K562 (cell line): ENCODE results near the gene SFXN5. TPM values are rescaled to one million over a fixed set of nuclear protein-coding genes. Genes with fewer than 3 reads are reported as not detected.

Source experiments
- ATF1 ChIP-seq, 2 experiments: fragments of 450-650 bp in 1 of 2; IDR thresholded peaks; 2 replicates each; pipeline ENCODE4 v1.6.1; 2016; ENCODE audit warnings: missing compliant biosample characterization in 1 of 2, missing genetic modification characterization in 1 of 2
- BRCA1 ChIP-seq, 2 experiments: fragments of 450-650 bp in 1 of 2; sonication (generic) in 1 of 2; formaldehyde crosslinking in 1 of 2; IDR thresholded peaks; 2 replicates each; pipeline versions ENCODE4 v1.5.0 to v1.6.1; 2017 to 2020; ENCODE audit warnings: mild to moderate bottlenecking in 1 of 2, missing genetic modification reagents in 1 of 2
- CBFB ChIP-seq: sonication (generic); formaldehyde crosslinking; IDR thresholded peaks from 2 replicates; pipeline ENCODE4 v1.4.0; 2020; ENCODE audit warnings: mild to moderate bottlenecking, missing genetic modification reagents
- CEBPB ChIP-seq: fragments of 450-650 bp; IDR thresholded peaks from 2 replicates; pipeline ENCODE4 v1.6.1; 2016; ENCODE audit warnings: missing genetic modification characterization, missing compliant biosample characterization
- EP400 ChIP-seq: fragments of 450-650 bp; IDR thresholded peaks from 2 replicates; pipeline ENCODE4 v1.6.1; 2017; ENCODE audit warnings: antibody characterized with exemption, mild to moderate bottlenecking, moderate library complexity
- ETS1 ChIP-seq: conservative IDR thresholded peaks from 2 replicates; pipeline ENCODE4 v1.6.1; 2011; ENCODE audit warnings: low read depth, mild to moderate bottlenecking, low read length; ENCODE audit not compliant: control insufficient read depth
- FOS ChIP-seq: IDR thresholded peaks from 3 replicates; pipeline ENCODE4 v1.6.1; 2011; ENCODE audit not compliant: insufficient read length; ENCODE audit errors: extremely low read depth
- GATAD2A ChIP-seq: fragments of 450-650 bp; IDR thresholded peaks from 2 replicates; pipeline ENCODE4 v1.6.1; 2017
- HNRNPLL ChIP-seq: fragments of 200-400 bp; formaldehyde crosslinking; IDR thresholded peaks from 2 replicates; pipeline ENCODE4 v1.6.1; 2017; ENCODE audit warnings: low read length, low read depth, mild to moderate bottlenecking; ENCODE audit not compliant: poor library complexity, severe bottlenecking
- KDM2B ChIP-seq: fragments of 250-450 bp; sonication (Bioruptor Pico); IDR thresholded peaks from 2 replicates; pipeline ENCODE4 v1.8.0; 2021; ENCODE audit warnings: mild to moderate bottlenecking, moderate library complexity
- MYC ChIP-seq, 2 experiments: fragments of 250-450 bp in 1 of 2; sonication (Bioruptor Pico) in 1 of 2; IDR thresholded peaks; 2 replicates each; pipeline versions ENCODE4 v1.5.1 to v1.6.1; 2012 to 2021; ENCODE audit warnings: low read depth in 2 of 2, borderline replicate concordance in 1 of 2, improper control_type of control experiment in 1 of 2, low read length in 1 of 2, mild to moderate bottlenecking in 1 of 2, moderate library complexity in 1 of 2
- NR2F6 ChIP-seq: fragments of 450-650 bp; formaldehyde crosslinking; IDR thresholded peaks from 2 replicates; pipeline ENCODE4 v1.4.0; 2020; ENCODE audit warnings: mild to moderate bottlenecking
- PYGO2 ChIP-seq: fragments of 450-650 bp; IDR thresholded peaks from 2 replicates; pipeline ENCODE4 v1.6.1; 2016; ENCODE audit warnings: mild to moderate bottlenecking, missing genetic modification characterization, moderate library complexity, missing compliant biosample characterization
- RFX7 ChIP-seq: fragments of 250-450 bp; sonication (Bioruptor Pico); IDR thresholded peaks from 2 replicates; pipeline ENCODE4 v1.5.1; 2021; ENCODE audit warnings: mild to moderate bottlenecking
- SMAD4 ChIP-seq: fragments of 250-450 bp; sonication (Bioruptor Pico); conservative IDR thresholded peaks from 2 replicates; pipeline ENCODE4 v1.8.0; 2021; ENCODE audit warnings: inconsistent platforms, mild to moderate bottlenecking, moderate library complexity
- SMARCE1 ChIP-seq: fragments of 450-650 bp; IDR thresholded peaks from 2 replicates; pipeline ENCODE4 v1.7.1; 2016; ENCODE audit warnings: mild to moderate bottlenecking
- SP1 ChIP-seq: sonication (generic); formaldehyde crosslinking; IDR thresholded peaks from 2 replicates; pipeline ENCODE4 v1.8.1; 2022; ENCODE audit warnings: mild to moderate bottlenecking, missing genetic modification reagents
- TAF1 ChIP-seq: IDR thresholded peaks from 2 replicates; pipeline ENCODE4 v1.6.1; 2011; ENCODE audit warnings: mild to moderate bottlenecking, low read length, moderate library complexity; ENCODE audit not compliant: insufficient read depth, control insufficient read depth, severe bottlenecking; ENCODE audit errors: extremely low read depth
- TRIM28 ChIP-seq: fragments of 450-650 bp; IDR thresholded peaks from 2 replicates; pipeline ENCODE4 v1.6.1; 2017
- ZNF253 ChIP-seq: fragments of 250-450 bp; sonication (Bioruptor Pico); conservative IDR thresholded peaks from 2 replicates; pipeline ENCODE4 v1.6.1; 2021; ENCODE audit warnings: mild to moderate bottlenecking
- ZNF408 ChIP-seq: fragments of 250-450 bp; sonication (Bioruptor Pico); IDR thresholded peaks from 2 replicates; pipeline ENCODE4 v1.4.0; 2020; ENCODE audit warnings: low read depth, mild to moderate bottlenecking, moderate library complexity
- ZNF431 ChIP-seq: sonication (generic); formaldehyde crosslinking; IDR thresholded peaks from 2 replicates; pipeline ENCODE4 v1.8.0; 2022; ENCODE audit warnings: mild to moderate bottlenecking, missing genetic modification reagents
- ZNF589 ChIP-seq: fragments of 200-800 bp; sonication (Bioruptor generic); IDR thresholded peaks from 2 replicates; pipeline ENCODE4 v1.6.1; 2016; ENCODE audit warnings: low read depth, missing genetic modification characterization, missing compliant biosample characterization
- polyA plus RNA-seq, 8 experiments: library from polyadenylated mRNA; depleted of rRNA in 4 of 8; stranded (reverse) in 5 of 8; unstranded in 3 of 8; fragments of >200 nt; fragmentation: Nextera tagmentation in 2 of 8; fragmentation: Illumina TruSeq in 1 of 8; extraction: Ambion mirVana in 2 of 8; extraction: Trizol in 1 of 8; gene quantifications; 2 replicates each; pipeline versions ENCODE4 v1.2.1 to v1.2.3, GENCODE V29; 2011 to 2014; ENCODE audit warnings: inconsistent platforms in 1 of 8, missing spikeins in 1 of 8
- total RNA-seq, 7 experiments: library from RNA; depleted of rRNA in 6 of 7; stranded (reverse); fragments of >200 nt in 6 of 7; fragmentation: Illumina TruSeq in 2 of 7; extraction: Trizol in 2 of 7; gene quantifications; 2 replicates each; pipeline versions ENCODE4 v1.2.1 to v1.2.3, GENCODE V29; 2011 to 2021; ENCODE audit warnings: low replicate concordance in 1 of 7
- TF ChIP-seq, protein P1 (sequence below): fragments of 450-650 bp; IDR thresholded peaks from 2 replicates; pipeline ENCODE4 v1.6.1; 2016
- TF ChIP-seq, protein P2 (sequence below): fragments of 450-650 bp; formaldehyde crosslinking; IDR thresholded peaks from 2 replicates; pipeline ENCODE4 v1.4.0; 2022; ENCODE audit warnings: missing genetic modification characterization

Gene SFXN5
- total and polyA plus RNA-seq, 9 of the 15 experiments (the other 6 are each of a cell fraction or from before 2014, with no cell fraction given) = 8.3 to 22.6 (median 16.0) TPM

- TF ChIP-seq SMAD4 (CRISPR knock-in tag) (peak; percentile 48), GATAD2A (0 out of 2 replicates have a peak, but pooled peaks have one; percentile 26), BRCA1 (IDR thresholded peaks at IDR 0.05) (no peak), BRCA1 (CRISPR knock-in tag; IDR thresholded peaks at IDR 0.05) (no peak), SP1 (CRISPR knock-in tag) (peak; percentile 76), EP400 (peak; percentile 76; the same call in 1 of the 2 replicates), ZNF431 (CRISPR knock-in tag) (no peak), MYC (IDR thresholded peaks at IDR 0.05; ENCODE audit: low read depth, low read length) (peak; percentile 55), MYC (CRISPR knock-in tag; IDR thresholded peaks at IDR 0.05; ENCODE audit: borderline replicate concordance, low read depth) (no peak; the same call in 1 of the 2 replicates), ZNF589 (no peak), ATF1 (CRISPR knock-in tag; IDR thresholded peaks at IDR 0.05) (no peak), ATF1 (tag; IDR thresholded peaks at IDR 0.05) (peak; percentile 92), FOS (peak; percentile 98), NR2F6 (CRISPR knock-in tag) (no peak), TRIM28 (peak; percentile 67; the same call in 1 of the 2 replicates), SMARCE1 (no peak), TAF1 (peak; percentile 63), CEBPB (tag) (no peak), CBFB (CRISPR knock-in tag) (peak; percentile 92), PYGO2 (tag) (no peak), HNRNPLL (peak; percentile 99), RFX7 (CRISPR knock-in tag) (no peak), ZNF408 (CRISPR knock-in tag) (no peak), ZNF253 (no peak), ETS1 (peak; percentile 94), KDM2B (CRISPR knock-in tag) (peak; percentile 74)
- TF ChIP-seq, protein P1, sequence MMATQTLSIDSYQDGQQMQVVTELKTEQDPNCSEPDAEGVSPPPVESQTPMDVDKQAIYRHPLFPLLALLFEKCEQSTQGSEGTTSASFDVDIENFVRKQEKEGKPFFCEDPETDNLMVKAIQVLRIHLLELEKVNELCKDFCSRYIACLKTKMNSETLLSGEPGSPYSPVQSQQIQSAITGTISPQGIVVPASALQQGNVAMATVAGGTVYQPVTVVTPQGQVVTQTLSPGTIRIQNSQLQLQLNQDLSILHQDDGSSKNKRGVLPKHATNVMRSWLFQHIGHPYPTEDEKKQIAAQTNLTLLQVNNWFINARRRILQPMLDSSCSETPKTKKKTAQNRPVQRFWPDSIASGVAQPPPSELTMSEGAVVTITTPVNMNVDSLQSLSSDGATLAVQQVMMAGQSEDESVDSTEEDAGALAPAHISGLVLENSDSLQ = peak; percentile 100
- TF ChIP-seq, protein P2, sequence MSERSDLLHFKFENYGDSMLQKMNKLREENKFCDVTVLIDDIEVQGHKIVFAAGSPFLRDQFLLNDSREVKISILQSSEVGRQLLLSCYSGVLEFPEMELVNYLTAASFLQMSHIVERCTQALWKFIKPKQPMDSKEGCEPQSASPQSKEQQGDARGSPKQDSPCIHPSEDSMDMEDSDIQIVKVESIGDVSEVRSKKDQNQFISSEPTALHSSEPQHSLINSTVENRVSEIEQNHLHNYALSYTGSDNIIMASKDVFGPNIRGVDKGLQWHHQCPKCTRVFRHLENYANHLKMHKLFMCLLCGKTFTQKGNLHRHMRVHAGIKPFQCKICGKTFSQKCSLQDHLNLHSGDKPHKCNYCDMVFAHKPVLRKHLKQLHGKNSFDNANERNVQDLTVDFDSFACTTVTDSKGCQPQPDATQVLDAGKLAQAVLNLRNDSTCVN (CRISPR knock-in tag) = no peak
These were observed at the start of gene SFXN5 (continued) for GRCh38 chr2:73071360-73072128.
